Measurements from ENCODE around the gene CPA2. TPM values are rescaled to one million over a fixed set of nuclear protein-coding genes. Genes with fewer than 3 reads are reported as not detected.

The CPA2 gene
- total RNA-seq, 1 experiment from 2014 or later, result 0.90 TPM

GRCh38 chr7:130303551-130303950, 36.9 kb downstream of the CPA2 start (continued):
- TF ChIP-seq CTCF (IDR thresholded peaks at IDR 0.05), result no peak

- ATAC-seq (no peak), DNase-seq (ENCODE audit: low spot score) (no peak)
- TF ChIP-seq ZBTB43 (CRISPR knock-in tag; IDR thresholded peaks at IDR 0.05), result no peak
- no peak for TF ChIP-seq ZSCAN18 (CRISPR knock-in tag; IDR thresholded peaks at IDR 0.05)
- TF ChIP-seq ZNF121 (CRISPR knock-in tag; IDR thresholded peaks at IDR 0.05), result 0 out of 2 replicates have a peak, but pooled peaks have one; percentile 30
- no peak for TF ChIP-seq TCF7 (CRISPR knock-in tag; IDR thresholded peaks at IDR 0.05; ENCODE audit: low read depth)
- TF ChIP-seq ZNF512 (CRISPR knock-in tag; IDR thresholded peaks at IDR 0.05; ENCODE audit: borderline replicate concordance), result no peak
- no peak for TF ChIP-seq SMAD4 (CRISPR knock-in tag; IDR thresholded peaks at IDR 0.05)
- no peaks in the 10 kb centered on the region for H3K27me3 Mint-ChIP-seq (ENCODE audit: low read depth)
- no peak overlapping the region for H3K4me3 Mint-ChIP-seq
- POLR2A ChIA-PET, result no interaction called here
- peaks cover 10% of the 10 kb centered on the region for H3K9me3 Mint-ChIP-seq
- H3K27ac Mint-ChIP-seq, result no peak overlapping the region
- H3K4me1 Mint-ChIP-seq, result no peaks in the 10 kb centered on the region
- CTCF ChIA-PET, result no interaction called here
- H3K36me3 Mint-ChIP-seq, result no peaks in the 10 kb centered on the region
Measured at GRCh38 chr7:130303982-130304381, 37.3 kb downstream of the CPA2 start.

- CTCF ChIA-PET, result interaction anchor here (0.9 kb wide), 1 partner anchor 77 kb away, joined by 4 read pairs; no protein-coding TSS in a partner anchor
- Mint-ChIP-seq H3K4me3 (no peak overlapping the region), H3K4me1 (no peaks in the 10 kb centered on the region), H3K9me3 (peaks cover 9% of the 10 kb centered on the region), H3K27ac (no peak overlapping the region), H3K36me3 (no peaks in the 10 kb centered on the region), H3K27me3 (ENCODE audit: low read depth) (no peaks in the 10 kb centered on the region)
- no peak for ATAC-seq
- POLR2A ChIA-PET, result interaction anchor here (0.6 to 0.7 kb wide), 2 partner anchors 32 to 124 kb away, joined by 3 read pairs; no protein-coding TSS in a partner anchor
- TF ChIP-seq MYBL2 (CRISPR knock-in tag; IDR thresholded peaks at IDR 0.05), result no peak
- TF ChIP-seq TEAD1 (CRISPR knock-in tag; IDR thresholded peaks at IDR 0.05), result no peak
- no peak for TF ChIP-seq RORB (CRISPR knock-in tag; IDR thresholded peaks at IDR 0.05)
- no peak for TF ChIP-seq ZNF425 (CRISPR knock-in tag; conservative IDR thresholded peaks at IDR 0.05)
- TF ChIP-seq FOXP1 (CRISPR knock-in tag; IDR thresholded peaks at IDR 0.05; ENCODE audit: borderline replicate concordance), result no peak
- TF ChIP-seq AFF4 (CRISPR knock-in tag; IDR thresholded peaks at IDR 0.05; ENCODE audit: borderline replicate concordance), result no peak
- no peak for TF ChIP-seq AR (CRISPR knock-in tag; IDR thresholded peaks at IDR 0.05)
- TF ChIP-seq NFATC4 (CRISPR knock-in tag; IDR thresholded peaks at IDR 0.05), result no peak
- no peak for TF ChIP-seq ZBTB21 (CRISPR knock-in tag; IDR thresholded peaks at IDR 0.05; ENCODE audit: borderline replicate concordance)
- no peak for DNase-seq (ENCODE audit: low spot score)
Measured at GRCh38 chr7:130304878-130305277, 38.2 kb downstream of the CPA2 start.
